GM19452 (cell line): ENCODE data around the gene FLNC.

ENCODE experiments used
- ATAC-seq: cut with Tn5 transposase; IDR thresholded peaks from one replicate; pipeline ENCODE4 v1.9.1; 2021; ENCODE audit not compliant: unreplicated experiment

Gene FLNC

DNA sequence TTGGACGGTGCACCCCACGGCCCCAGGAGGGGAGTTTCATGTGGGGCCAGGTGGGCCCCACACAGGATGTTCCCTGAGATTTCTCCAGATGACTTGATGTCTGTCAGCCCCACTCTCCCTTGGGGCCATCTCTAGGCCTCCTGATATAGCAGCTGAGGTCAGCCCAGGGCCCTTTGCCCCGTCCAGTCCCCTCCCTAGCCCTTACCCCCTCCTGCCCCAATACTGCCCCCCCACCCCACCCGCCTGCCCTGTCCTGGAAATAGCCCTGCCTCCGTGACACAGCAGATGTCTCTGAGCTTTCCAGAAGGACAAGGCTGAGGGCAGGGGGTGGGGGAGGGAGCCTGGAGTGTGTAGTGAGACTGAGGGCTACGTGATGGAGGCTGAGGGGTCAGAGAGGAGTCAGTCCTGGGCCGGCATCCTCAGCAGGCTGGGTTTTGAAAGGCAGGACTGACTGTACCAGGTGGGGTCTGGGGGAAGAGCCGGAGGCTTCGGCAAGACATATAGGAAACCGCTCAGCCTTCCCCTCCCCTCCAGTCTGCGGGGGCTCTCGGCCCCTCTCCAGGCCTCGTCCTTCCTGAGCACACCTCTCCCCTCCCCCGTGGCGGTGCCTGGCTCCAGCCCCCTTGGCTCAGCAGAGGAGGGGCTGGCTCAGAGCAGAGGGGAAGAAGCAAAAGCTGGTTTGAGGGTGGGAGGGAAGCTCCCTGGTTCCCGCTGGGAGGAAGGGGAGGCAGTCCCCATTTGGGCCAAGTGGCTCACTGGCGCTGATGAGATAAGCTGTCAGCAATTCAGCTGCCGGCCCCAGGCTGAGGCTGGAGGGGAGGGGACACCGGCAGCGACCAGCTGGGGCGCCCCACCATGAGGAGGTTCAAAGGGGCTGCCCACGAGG, 2.0 kb downstream of the FLNC start:
- no peak for ATAC-seq

DNA sequence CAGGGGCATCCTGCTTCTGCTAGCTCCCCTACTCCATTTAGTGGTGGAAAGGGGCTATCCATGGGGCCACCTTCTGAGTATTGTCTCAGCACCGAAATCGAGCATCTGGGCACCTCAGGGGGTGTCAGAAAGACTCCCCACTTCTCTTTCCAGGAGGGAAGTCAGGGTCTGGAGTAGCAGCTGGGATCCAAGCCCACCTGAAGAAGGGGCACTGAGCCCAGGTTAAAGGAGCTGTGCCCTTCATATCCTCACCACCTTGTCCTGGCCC, 2.6 kb downstream of the FLNC start:
- no peak for ATAC-seq

DNA sequence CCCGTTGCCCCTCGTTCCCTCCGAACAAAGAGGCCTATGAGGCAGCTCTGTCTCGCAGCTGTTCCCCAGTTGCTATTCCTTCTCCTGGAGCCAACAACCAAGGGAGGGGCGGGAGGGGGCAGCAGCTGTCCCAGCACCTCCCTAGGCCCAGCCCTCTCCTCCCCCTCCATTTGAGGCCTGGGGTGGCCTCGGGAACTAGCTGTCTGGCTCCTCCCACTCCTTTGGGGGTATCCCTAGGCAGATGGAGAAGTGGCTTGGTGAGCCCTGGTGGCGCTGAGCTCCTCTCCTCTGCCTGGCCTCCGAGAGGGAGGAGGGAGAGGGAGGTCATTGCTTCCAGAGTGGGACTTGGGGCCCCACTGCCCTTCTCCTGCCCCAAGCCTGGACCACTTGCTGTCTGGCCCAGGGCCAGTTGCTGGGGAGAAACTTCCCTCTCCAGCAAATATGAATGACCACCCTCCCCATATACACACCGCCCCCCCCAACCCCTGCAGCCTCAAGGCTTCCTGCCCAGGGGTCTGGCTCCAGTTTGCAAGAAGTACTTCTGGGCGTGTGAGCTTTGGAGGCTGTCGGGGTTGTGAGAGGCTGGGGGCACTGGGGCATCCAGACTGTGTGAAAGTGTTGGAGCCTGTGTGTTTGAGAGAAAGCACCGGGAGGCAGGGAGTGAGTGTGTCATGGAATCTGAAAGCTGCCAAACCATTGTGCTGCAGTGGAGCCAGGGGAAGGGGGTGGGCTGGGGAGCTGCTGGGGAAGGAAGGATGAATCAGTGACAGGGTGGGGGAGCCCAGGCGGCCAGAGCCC, 3.1 kb downstream of the FLNC start:
- ATAC-seq = no peak

DNA sequence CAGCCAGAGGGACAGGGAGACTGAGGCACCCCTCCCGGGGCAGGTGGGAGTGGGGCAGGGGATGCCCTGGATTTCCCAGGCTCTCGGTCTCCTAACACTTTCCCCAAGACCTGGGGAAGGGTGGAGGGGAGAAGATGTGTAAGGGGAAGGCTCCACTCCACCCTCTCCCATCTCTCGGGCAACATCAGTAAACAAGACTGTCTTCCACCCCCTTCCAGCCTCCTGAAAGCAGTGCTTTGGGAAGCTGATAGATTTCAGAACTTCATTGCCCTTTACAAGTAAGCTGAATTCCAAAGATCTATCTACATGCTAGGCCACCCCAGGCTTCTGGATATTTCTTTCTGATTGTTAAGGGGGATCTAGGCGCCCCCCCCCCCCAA, 3.7 kb downstream of the FLNC start:
- ATAC-seq = no peak

DNA sequence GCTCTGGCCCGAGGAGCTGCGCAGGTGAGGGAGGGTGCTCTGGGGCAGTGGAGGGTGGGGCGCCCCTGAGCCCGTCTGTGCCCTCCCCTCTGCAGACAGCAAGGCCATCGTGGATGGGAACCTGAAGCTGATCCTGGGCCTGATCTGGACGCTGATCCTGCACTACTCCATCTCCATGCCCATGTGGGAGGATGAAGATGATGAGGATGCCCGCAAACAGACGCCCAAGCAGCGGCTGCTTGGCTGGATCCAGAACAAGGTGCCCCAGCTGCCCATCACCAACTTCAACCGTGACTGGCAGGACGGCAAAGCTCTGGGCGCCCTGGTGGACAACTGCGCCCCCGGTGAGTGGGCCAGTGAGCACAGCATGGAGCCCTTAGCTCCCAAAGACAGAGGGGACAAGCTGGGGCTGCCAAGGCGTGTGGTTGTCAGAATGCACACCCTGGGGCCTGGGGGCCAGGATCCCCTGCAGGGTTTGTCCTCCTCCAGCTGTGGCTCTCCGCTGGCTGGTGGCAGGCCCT, 5.1 kb downstream of the FLNC start:
- no peak for ATAC-seq

DNA sequence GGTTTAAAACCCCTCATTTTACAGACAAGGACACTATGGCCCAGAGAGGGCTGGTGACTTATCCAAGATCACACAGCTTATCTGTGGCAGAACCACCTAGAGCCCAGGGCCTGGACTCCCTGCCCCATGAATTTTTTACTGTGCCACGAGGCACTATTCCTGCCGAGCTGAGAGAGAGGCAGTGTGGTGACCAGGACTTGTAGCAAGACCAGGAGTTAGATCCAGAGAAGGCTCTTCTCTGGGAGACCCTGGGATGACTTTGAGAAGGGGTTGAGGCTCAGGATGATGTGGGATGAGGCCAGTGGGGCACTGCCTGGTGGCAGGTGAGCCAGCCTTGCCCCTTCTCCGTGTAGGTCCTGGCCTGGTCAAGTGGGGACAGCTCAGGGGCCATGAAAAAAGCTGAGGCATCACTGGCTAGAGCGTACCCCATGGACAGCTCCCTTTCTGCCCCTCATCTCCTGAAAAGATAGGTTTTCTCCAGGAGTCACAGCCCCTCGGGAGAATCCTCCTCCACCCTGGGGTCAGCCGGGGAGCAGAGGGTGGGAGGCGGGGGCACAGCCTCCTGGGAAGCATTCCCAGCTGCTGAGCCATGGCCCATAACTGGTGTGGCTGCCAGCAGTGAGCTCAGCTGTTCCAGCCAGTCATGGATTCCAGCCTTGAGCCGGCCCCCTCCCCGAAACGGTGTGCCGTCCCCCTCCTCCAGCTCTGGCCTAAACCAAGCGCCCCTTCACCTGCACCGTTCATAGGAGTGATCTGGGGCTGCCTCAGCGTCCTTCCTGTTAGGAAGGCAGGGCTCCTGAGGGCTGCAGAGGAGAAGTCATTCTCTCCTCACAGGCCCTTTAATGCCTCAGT, 5.8 kb downstream of the FLNC start:
- no peak for ATAC-seq

DNA sequence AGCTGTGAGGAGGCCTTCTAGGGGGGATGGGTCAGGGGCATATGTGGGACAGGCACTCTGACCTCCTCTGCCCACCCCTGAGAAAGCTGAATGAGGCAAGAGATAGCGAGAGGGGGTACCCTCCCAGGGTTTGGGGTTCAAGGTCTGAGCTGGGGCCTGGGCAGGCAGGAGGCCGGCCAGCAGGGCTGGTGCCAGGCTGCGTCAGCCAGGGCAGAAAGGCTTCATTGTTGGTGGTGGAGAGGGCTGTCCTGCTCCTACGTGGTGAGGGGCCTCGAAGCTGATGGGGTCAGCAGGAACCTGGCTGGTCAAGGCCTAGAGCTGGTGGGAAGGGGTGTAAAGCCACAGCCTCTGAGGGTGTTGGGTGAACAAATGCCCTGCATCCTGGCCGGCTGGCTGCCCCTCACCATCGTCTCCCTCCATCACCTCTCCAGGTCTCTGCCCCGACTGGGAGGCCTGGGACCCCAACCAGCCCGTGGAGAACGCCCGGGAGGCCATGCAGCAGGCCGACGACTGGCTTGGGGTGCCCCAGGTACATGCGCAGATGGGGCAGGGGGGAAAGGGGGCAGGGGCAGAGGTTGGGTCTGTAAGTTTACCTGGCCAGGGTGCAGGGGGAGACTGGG, 6.6 kb downstream of the FLNC start:
- no peak for ATAC-seq

DNA sequence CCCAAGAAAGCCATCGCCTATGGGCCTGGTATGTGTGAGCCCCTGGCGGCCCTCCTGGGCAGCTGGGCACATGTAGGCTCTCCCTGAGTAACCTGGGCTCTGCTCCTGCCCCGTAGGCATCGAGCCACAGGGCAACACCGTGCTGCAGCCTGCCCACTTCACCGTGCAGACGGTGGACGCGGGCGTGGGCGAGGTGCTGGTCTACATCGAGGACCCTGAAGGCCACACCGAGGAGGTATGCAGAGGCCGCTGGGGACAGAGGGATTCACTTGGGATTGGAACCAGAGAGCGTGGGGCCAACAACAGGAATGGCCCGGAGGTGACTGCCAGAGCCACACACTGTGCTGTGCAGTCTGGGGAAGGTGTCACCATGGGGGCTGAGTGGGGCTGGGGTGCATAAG, 7.3 kb downstream of the FLNC start:
- ATAC-seq = no peak

DNA sequence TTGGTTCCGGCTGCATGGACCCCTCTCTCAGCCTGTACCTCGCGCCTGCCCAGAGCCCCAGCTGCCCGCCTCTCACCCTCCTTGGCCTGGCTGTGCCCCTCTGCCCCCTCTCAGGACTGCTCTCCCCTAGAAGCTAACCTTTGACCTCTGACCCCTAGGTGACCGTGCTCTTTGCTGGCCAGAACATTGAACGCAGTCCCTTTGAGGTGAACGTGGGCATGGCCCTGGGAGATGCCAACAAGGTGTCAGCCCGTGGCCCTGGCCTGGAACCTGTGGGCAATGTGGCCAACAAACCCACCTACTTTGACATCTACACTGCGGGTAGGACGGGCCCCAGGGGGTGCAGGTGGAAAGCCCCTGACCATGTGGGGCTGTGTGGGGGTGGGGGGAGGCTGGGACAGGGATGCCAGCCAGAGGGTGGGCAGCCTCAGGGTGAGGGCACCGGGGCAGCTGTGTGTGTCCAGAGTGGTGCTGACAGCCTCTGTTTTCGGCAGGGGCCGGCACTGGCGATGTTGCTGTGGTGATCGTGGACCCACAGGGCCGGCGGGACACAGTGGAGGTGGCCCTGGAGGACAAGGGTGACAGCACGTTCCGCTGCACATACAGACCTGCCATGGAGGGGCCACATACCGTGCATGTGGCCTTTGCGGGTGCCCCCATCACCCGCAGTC, 8.0 kb downstream of the FLNC start:
- ATAC-seq = no peak

DNA sequence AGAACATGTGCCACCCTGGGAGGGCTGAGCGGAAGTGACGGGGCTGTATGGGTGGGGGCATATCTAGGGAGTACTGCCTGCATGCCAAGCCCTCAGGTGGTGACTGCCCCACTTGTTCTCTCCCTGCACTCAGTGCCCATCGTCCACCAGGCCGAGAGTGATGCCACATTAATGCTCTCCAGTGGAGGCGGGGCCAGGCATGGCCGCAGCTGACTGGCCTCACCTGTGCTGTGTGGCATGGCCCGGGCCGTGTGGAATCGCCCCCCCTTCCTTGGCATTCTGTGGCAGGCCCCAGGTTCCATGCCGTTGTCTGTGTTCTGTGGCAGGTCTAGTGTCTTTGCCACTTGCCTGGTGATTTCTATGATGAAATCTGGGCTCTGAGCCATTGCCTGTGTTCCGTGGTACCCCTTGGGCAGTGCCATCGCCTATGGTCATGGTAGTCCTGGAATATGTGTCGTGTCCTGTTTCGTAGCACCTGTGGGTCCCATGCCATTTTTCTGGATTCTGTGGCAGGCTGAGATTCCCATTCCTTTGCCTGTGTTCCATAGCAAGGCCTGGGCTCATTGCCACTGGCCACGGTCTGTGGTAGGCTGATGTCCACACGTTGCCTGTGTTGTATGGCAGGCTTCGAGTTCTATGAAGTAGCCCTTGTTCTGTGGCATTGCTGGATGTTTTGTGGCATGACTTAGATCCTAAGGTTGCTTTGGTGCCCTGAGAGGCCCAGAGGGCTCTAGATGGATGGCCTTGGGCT, 8.9 kb downstream of the FLNC start:
- no peak for ATAC-seq

DNA sequence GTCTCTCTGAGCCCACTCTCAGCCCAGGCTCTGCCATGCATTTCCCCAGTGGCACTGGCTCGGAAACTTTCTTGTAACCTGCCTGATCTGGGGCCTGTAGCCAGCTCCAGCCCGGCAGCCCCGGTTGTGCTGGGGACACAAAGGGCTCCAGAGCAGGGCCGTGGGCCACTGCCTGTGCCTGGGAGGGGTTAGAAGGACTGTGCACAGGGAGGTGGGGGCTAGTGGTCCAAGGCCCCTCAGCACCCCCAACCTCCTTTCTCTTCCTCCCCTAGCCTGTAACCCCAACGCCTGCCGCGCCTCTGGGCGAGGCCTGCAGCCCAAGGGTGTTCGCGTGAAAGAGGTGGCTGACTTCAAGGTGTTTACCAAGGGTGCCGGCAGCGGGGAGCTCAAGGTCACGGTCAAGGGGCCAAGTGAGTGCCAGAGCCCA, 9.6 kb downstream of the FLNC start:
- ATAC-seq = no peak

DNA sequence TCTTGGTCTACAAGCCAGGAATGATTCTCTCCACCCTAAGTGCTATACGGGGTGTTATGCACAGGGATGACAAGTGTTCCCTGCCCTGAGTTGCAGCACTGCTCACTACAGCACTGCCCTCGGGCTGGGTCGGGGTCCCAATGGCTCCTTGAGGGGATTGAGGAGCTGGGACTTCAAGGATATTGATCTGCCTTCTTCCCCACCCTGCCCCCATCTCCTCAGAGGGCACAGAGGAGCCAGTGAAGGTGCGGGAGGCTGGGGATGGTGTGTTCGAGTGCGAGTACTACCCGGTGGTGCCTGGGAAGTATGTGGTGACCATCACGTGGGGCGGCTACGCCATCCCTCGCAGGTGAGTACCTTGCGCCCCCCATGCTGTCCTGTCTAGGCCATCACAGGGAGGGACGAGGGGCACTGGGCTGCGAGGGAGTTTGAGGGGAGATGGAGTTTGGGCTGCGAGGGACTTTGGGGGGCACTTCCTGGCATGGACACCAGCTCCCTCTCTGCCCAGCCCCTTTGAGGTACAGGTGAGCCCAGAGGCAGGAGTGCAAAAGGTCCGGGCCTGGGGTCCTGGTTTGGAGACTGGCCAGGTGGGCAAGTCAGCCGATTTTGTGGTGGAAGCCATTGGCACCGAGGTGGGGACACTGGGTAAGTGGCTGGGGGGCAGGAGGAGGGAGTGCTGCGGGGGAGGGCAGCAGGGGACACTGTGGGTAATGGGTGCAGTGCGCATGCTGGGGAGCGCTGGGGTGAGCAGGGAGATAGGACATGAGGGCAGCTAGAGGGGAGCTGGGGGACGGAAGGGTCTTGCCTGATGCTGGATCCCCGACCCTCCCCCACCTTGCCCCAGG, 10.3 kb downstream of the FLNC start:
- ATAC-seq = no peak

DNA sequence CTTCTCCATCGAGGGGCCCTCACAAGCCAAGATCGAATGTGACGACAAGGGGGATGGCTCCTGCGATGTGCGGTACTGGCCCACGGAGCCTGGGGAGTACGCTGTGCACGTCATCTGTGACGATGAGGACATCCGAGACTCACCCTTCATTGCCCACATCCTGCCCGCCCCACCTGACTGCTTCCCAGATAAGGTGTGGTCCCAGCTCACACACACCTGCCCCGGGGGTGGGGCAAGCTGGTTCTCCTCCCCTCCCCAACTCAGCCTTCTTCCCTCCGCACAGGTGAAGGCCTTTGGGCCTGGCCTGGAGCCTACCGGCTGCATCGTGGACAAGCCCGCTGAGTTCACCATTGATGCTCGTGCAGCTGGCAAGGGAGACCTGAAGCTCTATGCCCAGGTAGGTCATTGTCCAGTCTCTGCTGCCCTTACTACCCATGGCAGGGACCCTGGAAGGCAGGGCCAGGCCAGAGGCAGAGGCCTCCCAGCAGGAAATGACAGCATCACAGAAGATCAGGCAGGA, 11.0 kb downstream of the FLNC start:
- ATAC-seq = no peak

DNA sequence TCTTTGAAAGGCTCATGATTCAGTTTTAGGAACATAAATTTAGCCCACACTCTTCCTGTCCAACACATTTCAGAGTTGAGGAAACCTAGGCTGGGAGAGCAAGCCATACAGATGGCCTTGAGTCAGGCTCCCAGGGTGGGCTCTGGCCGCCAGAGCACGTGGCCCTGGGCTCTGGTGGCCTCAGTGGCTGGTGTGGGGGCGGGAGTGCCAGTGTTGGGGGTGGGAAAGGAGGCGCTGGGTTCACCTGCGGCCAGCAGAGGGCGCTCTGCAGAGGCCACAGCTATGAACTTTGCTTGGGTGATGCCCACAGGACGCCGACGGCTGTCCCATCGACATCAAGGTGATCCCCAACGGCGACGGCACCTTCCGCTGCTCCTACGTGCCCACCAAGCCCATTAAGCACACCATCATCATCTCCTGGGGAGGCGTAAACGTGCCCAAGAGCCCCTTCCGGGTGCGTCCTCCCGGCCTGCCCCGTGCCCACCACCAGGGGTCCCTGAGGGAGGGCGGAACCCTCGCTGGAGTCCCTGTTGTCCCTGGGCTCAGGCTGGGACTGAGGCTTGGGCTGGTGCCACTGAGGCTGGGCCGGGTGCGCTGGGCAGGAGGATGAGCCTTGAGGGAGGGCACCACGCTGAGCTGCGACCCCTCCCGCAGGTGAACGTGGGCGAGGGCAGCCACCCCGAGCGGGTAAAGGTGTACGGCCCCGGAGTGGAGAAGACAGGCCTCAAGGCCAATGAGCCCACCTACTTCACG, 11.9 kb downstream of the FLNC start:
- no peak for ATAC-seq

DNA sequence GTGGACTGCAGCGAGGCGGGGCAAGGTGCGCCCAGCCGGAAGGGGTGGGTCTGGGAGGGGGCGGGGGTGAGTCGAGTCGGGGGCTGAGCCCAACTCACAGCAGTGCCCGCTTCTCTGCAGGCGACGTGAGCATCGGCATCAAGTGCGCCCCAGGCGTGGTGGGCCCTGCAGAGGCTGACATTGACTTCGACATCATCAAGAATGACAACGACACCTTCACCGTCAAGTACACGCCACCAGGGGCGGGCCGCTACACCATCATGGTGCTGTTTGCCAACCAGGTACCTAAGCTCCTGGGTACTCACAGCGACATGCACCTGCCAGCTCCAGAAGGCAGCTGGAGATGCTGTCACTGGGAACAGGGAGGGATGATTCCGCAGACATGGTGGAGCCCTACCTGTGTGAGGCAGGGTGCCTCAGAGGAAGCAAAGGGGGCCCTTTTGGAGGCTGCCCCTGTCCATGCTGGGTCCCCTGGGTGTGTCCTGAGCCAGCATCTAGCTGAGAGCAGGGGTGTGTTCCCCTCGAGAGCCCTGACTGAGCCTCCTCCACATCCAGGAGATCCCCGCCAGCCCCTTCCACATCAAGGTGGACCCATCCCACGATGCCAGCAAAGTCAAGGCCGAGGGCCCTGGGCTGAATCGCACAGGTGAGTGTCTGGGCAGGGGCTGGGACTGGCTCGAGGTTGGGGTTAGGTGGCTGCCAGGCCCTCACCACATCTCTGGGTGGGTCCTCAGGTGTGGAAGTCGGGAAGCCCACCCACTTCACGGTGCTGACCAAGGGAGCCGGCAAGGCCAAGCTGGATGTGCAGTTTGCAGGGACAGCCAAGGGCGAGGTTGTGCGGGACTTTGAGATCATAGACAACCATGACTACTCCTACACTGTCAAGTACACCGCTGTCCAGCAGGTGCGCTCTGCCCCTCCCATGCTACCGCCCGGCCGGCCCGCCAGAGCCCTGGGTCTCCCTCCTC, 12.8 kb downstream of the FLNC start:
- ATAC-seq = no peak

DNA sequence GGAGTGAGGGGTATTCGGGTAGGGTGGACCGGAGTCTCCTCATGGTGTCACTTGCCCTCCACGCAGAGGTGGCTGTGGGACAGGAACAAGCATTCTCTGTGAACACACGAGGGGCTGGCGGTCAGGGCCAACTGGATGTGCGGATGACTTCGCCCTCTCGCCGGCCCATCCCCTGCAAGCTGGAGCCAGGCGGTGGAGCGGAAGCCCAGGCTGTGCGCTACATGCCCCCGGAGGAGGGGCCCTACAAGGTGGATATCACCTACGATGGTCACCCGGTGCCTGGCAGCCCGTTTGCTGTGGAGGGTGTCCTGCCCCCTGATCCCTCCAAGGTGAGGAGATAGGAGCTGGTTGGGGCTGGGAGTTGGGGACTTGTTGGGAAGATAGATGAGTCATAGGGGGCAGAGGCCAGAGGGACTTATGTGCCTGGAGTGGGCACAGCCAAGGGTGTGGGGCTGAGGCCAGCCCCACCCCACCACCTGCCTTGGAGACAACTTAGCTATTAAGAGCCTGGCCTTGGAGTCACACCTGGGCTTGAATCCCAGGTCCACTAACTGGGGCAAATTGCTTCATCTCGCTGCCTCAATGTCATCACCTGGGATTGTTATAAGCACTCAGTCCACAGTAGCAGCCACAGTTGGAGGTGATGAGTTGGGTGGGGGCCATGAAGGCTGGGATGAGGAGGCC, 13.9 kb downstream of the FLNC start:
- ATAC-seq = no peak
